Measurements from ENCODE around the gene ABHD5.

ABHD5 gene

GRCh38 chr3:43753741-43754715 is 63.3 kb downstream of the ABHD5 start:
- DNase-seq, result no peak
- Histone ChIP-seq H3K9me3 (ENCODE audit: control insufficient read depth, low read length) (no peaks in the 10 kb centered on the region), H3K4me3 (ENCODE audit: insufficient read depth, low read depth, low read length, poor library complexity, severe bottlenecking) (no peak overlapping the region), H3K27me3 (replicated peaks; ENCODE audit: control insufficient read depth, insufficient read depth, low read length, poor library complexity, severe bottlenecking) (no peaks in the 10 kb centered on the region), H3K36me3 (ENCODE audit: control insufficient read depth, insufficient read depth, low read length) (no peaks in the 10 kb centered on the region), H3K4me1 (ENCODE audit: control insufficient read depth, insufficient read depth, low read length, poor library complexity, severe bottlenecking) (peaks cover 9% of the 10 kb centered on the region), H3K27ac (ENCODE audit: insufficient read depth, low read length, poor library complexity, severe bottlenecking) (no peak overlapping the region)

- DNase-seq, result no peak
- Histone ChIP-seq H3K4me3 (ENCODE audit: insufficient read depth, low read depth, low read length, poor library complexity, severe bottlenecking) (no peak overlapping the region), H3K27me3 (replicated peaks; ENCODE audit: control insufficient read depth, insufficient read depth, low read length, poor library complexity, severe bottlenecking) (no peaks in the 10 kb centered on the region), H3K4me1 (ENCODE audit: control insufficient read depth, insufficient read depth, low read length, poor library complexity, severe bottlenecking) (peaks cover 9% of the 10 kb centered on the region), H3K27ac (ENCODE audit: insufficient read depth, low read length, poor library complexity, severe bottlenecking) (peak overlapping the region; percentile 26), H3K36me3 (ENCODE audit: control insufficient read depth, insufficient read depth, low read length) (no peaks in the 10 kb centered on the region), H3K9me3 (ENCODE audit: control insufficient read depth, low read length) (no peaks in the 10 kb centered on the region)
These were observed 64.9 kb downstream of the ABHD5 start for GRCh38 chr3:43755516-43756200.

- no peaks in the 10 kb centered on the region for H3K27me3 ChIP-seq (replicated peaks; ENCODE audit: control insufficient read depth, insufficient read depth, low read length, poor library complexity, severe bottlenecking)
- peaks cover 9% of the 10 kb centered on the region for H3K4me1 ChIP-seq (ENCODE audit: control insufficient read depth, insufficient read depth, low read length, poor library complexity, severe bottlenecking)
- no peak overlapping the region for H3K27ac ChIP-seq (ENCODE audit: insufficient read depth, low read length, poor library complexity, severe bottlenecking)
- no peak for DNase-seq
- no peaks in the 10 kb centered on the region for H3K36me3 ChIP-seq (ENCODE audit: control insufficient read depth, insufficient read depth, low read length)
- H3K9me3 ChIP-seq (ENCODE audit: control insufficient read depth, low read length), result no peaks in the 10 kb centered on the region
- H3K4me3 ChIP-seq (ENCODE audit: insufficient read depth, low read depth, low read length, poor library complexity, severe bottlenecking), result no peak overlapping the region
These were observed 67.1 kb downstream of the ABHD5 start for GRCh38 chr3:43757666-43758321.

- no peaks in the 10 kb centered on the region for H3K36me3 ChIP-seq (ENCODE audit: control insufficient read depth, insufficient read depth, low read length)
- no peaks in the 10 kb centered on the region for H3K27me3 ChIP-seq (replicated peaks; ENCODE audit: control insufficient read depth, insufficient read depth, low read length, poor library complexity, severe bottlenecking)
- H3K27ac ChIP-seq (ENCODE audit: insufficient read depth, low read length, poor library complexity, severe bottlenecking), result no peak overlapping the region
- H3K9me3 ChIP-seq (ENCODE audit: control insufficient read depth, low read length), result no peaks in the 10 kb centered on the region
- no peak overlapping the region for H3K4me3 ChIP-seq (ENCODE audit: insufficient read depth, low read depth, low read length, poor library complexity, severe bottlenecking)
- DNase-seq, result no peak
- peaks cover 9% of the 10 kb centered on the region for H3K4me1 ChIP-seq (ENCODE audit: control insufficient read depth, insufficient read depth, low read length, poor library complexity, severe bottlenecking)
These were observed 68.0 kb downstream of the ABHD5 start for GRCh38 chr3:43758592-43759225.

- Histone ChIP-seq H3K36me3 (ENCODE audit: control insufficient read depth, insufficient read depth, low read length) (no peaks in the 10 kb centered on the region), H3K4me3 (ENCODE audit: insufficient read depth, low read depth, low read length, poor library complexity, severe bottlenecking) (no peak overlapping the region), H3K27ac (ENCODE audit: insufficient read depth, low read length, poor library complexity, severe bottlenecking) (no peak overlapping the region), H3K9me3 (ENCODE audit: control insufficient read depth, low read length) (no peaks in the 10 kb centered on the region), H3K4me1 (ENCODE audit: control insufficient read depth, insufficient read depth, low read length, poor library complexity, severe bottlenecking) (peaks cover 9% of the 10 kb centered on the region), H3K27me3 (replicated peaks; ENCODE audit: control insufficient read depth, insufficient read depth, low read length, poor library complexity, severe bottlenecking) (no peaks in the 10 kb centered on the region)
- no peak for DNase-seq
These were observed 68.6 kb downstream of the ABHD5 start for GRCh38 chr3:43759297-43759782.

- Histone ChIP-seq H3K27ac (ENCODE audit: insufficient read depth, low read length, poor library complexity, severe bottlenecking) (no peak overlapping the region), H3K9me3 (ENCODE audit: control insufficient read depth, low read length) (no peaks in the 10 kb centered on the region)
These were observed 69.2 kb downstream of the ABHD5 start for GRCh38 chr3:43759938-43760337.

GRCh38 chr3:43760938-43761337 is 70.2 kb downstream of the ABHD5 start:
- Histone ChIP-seq H3K36me3 (ENCODE audit: control insufficient read depth, insufficient read depth, low read length) (no peaks in the 10 kb centered on the region), H3K4me1 (ENCODE audit: control insufficient read depth, insufficient read depth, low read length, poor library complexity, severe bottlenecking) (peaks cover 6% of the 10 kb centered on the region), H3K9me3 (ENCODE audit: control insufficient read depth, low read length) (no peaks in the 10 kb centered on the region), H3K27me3 (replicated peaks; ENCODE audit: control insufficient read depth, insufficient read depth, low read length, poor library complexity, severe bottlenecking) (no peaks in the 10 kb centered on the region), H3K27ac (ENCODE audit: insufficient read depth, low read length, poor library complexity, severe bottlenecking) (no peak overlapping the region), H3K4me3 (ENCODE audit: insufficient read depth, low read depth, low read length, poor library complexity, severe bottlenecking) (no peak overlapping the region)
- no peak for DNase-seq

More at GRCh38 chr3:43759938-43760337, 69.2 kb downstream of the ABHD5 start:
- H3K4me1 ChIP-seq (ENCODE audit: control insufficient read depth, insufficient read depth, low read length, poor library complexity, severe bottlenecking), result peaks cover 9% of the 10 kb centered on the region
- no peaks in the 10 kb centered on the region for H3K36me3 ChIP-seq (ENCODE audit: control insufficient read depth, insufficient read depth, low read length)
- no peak for DNase-seq
- H3K4me3 ChIP-seq (ENCODE audit: insufficient read depth, low read depth, low read length, poor library complexity, severe bottlenecking), result no peak overlapping the region
- no peaks in the 10 kb centered on the region for H3K27me3 ChIP-seq (replicated peaks; ENCODE audit: control insufficient read depth, insufficient read depth, low read length, poor library complexity, severe bottlenecking)

- DNase-seq, result no peak
- no peaks in the 10 kb centered on the region for H3K4me1 ChIP-seq (ENCODE audit: control insufficient read depth, insufficient read depth, low read length, poor library complexity, severe bottlenecking)
- no peaks in the 10 kb centered on the region for H3K36me3 ChIP-seq (ENCODE audit: control insufficient read depth, insufficient read depth, low read length)
These were observed 71.7 kb downstream of the ABHD5 start for GRCh38 chr3:43762451-43762850.

GRCh38 chr3:43764056-43764455 is 73.3 kb downstream of the ABHD5 start:
- no peaks in the 10 kb centered on the region for H3K9me3 ChIP-seq (ENCODE audit: control insufficient read depth, low read length)
- no peaks in the 10 kb centered on the region for H3K27me3 ChIP-seq (replicated peaks; ENCODE audit: control insufficient read depth, insufficient read depth, low read length, poor library complexity, severe bottlenecking)
- no peak overlapping the region for H3K4me3 ChIP-seq (ENCODE audit: insufficient read depth, low read depth, low read length, poor library complexity, severe bottlenecking)
- H3K27ac ChIP-seq (ENCODE audit: insufficient read depth, low read length, poor library complexity, severe bottlenecking), result no peak overlapping the region
- H3K4me1 ChIP-seq (ENCODE audit: control insufficient read depth, insufficient read depth, low read length, poor library complexity, severe bottlenecking), result peaks cover under 1% of the 10 kb centered on the region
- DNase-seq, result no peak
- no peaks in the 10 kb centered on the region for H3K36me3 ChIP-seq (ENCODE audit: control insufficient read depth, insufficient read depth, low read length)

More at GRCh38 chr3:43762451-43762850, 71.7 kb downstream of the ABHD5 start:
- H3K27ac ChIP-seq (ENCODE audit: insufficient read depth, low read length, poor library complexity, severe bottlenecking), result no peak overlapping the region
- H3K27me3 ChIP-seq (replicated peaks; ENCODE audit: control insufficient read depth, insufficient read depth, low read length, poor library complexity, severe bottlenecking), result no peaks in the 10 kb centered on the region
- no peak overlapping the region for H3K4me3 ChIP-seq (ENCODE audit: insufficient read depth, low read depth, low read length, poor library complexity, severe bottlenecking)
- H3K9me3 ChIP-seq (ENCODE audit: control insufficient read depth, low read length), result no peaks in the 10 kb centered on the region
